ENCODE data around the gene SLC6A9. TPM values are rescaled to one million over a fixed set of nuclear protein-coding genes. Genes with fewer than 3 reads are reported as not detected.

Gene SLC6A9
- total RNA-seq, 4 donors from 2014 or later, result 0.16 to 0.63 (median 0.29) TPM; not detected in 1

DNA sequence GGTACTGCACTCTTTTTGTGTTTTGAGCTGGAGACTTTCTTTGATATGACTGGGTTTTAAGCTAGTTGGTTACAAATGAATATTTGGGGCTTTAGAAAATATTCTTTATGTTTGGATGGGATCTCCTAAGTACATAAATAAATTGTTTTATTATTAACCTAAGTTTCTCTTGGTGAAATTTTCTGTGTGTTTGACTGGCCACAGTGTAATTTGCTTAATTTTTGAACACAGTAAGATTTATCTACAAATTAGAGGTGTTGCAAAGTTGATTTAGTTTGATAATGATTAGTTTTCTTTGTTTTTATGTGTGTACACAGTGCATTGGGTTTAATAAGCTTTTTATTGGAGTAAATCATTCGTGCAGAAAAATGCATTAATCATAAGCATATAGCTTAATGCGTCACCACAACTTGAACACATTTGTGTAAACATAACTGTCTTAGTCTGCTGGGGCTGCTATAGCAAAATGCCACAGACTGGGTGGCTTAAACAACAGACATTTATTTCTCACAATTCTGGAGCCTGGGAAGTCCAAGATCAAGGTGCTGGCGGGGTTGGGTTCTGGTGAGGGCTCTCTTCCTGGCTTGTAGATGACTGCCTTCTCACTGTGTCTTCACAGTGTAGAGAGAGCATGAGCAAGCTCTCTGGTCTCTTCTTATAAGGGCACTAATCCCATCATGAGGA is 17.4 kb upstream of the SLC6A9 start:
- TF ChIP-seq, protein P1, sequence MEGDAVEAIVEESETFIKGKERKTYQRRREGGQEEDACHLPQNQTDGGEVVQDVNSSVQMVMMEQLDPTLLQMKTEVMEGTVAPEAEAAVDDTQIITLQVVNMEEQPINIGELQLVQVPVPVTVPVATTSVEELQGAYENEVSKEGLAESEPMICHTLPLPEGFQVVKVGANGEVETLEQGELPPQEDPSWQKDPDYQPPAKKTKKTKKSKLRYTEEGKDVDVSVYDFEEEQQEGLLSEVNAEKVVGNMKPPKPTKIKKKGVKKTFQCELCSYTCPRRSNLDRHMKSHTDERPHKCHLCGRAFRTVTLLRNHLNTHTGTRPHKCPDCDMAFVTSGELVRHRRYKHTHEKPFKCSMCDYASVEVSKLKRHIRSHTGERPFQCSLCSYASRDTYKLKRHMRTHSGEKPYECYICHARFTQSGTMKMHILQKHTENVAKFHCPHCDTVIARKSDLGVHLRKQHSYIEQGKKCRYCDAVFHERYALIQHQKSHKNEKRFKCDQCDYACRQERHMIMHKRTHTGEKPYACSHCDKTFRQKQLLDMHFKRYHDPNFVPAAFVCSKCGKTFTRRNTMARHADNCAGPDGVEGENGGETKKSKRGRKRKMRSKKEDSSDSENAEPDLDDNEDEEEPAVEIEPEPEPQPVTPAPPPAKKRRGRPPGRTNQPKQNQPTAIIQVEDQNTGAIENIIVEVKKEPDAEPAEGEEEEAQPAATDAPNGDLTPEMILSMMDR (IDR thresholded peaks at IDR 0.05 in 4 of 5, conservative IDR thresholded peaks at IDR 0.05 in 1 of 5), result no peak
- no peak for TF ChIP-seq POLR2A (IDR thresholded peaks at IDR 0.05)
- no peaks in the 10 kb centered on the region for H3K4me1 ChIP-seq
- in situ Hi-C loops (cut with MboI; ENCODE audit: low sequenced_read_pairs in 4 of 4), result loop anchor here (5.0 to 25.0 kb wide), 6 partner anchors 41 to 524 kb away; partner anchors contain the start of genes PTPRF (in 2 of the 4) and CCDC24 (in 1 of the 4)
- H3K27me3 ChIP-seq, result no peaks in the 10 kb centered on the region
- intact Hi-C loops (cut with DNase I; ENCODE audit: low total_unique reads), result no loop called here
- ATAC-seq (no peak), DNase-seq (no peak)
- no peak overlapping the region for H3K4me3 ChIP-seq
- H3K27ac ChIP-seq, result no peak overlapping the region
- no peaks in the 10 kb centered on the region for H3K9me3 ChIP-seq
- H3K36me3 ChIP-seq, result no peaks in the 10 kb centered on the region

DNA sequence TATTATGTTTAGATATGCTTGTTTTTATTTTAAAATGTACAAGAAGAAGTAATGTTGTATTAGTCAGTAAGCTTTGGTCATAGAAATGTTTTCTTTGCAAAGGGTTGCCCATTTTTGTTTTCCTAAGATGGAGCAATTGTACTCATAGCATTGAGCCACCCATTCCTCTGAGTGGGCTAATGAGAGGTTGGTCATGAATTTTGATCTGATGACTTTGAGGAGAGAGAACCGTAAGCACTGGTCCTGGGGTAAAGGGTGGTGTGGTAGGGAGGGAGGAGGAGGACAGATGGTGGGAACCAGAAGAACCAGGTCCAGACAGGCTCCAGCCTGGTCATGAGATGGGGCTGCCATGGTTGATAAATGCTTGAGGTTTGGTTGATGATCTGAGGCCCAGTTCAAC is 15.9 kb upstream of the SLC6A9 start:
- in situ Hi-C loops (cut with MboI; ENCODE audit: low sequenced_read_pairs in 4 of 4) (loop anchor here (5.0 to 25.0 kb wide), 6 partner anchors 40 to 522 kb away; partner anchors contain the start of genes PTPRF (in 2 of the 4) and CCDC24 (in 1 of the 4)), intact Hi-C loops (cut with DNase I; ENCODE audit: low total_unique reads) (loop anchor here (1.0 kb wide), 2 partner anchors 42 to 518 kb away; no protein-coding TSS in a partner anchor)
- H3K36me3 ChIP-seq, result no peaks in the 10 kb centered on the region
- no peaks in the 10 kb centered on the region for H3K9me3 ChIP-seq
- no peak overlapping the region for H3K27ac ChIP-seq
- no peak overlapping the region for H3K4me3 ChIP-seq
- ATAC-seq (no peak), DNase-seq (no peak)
- no peaks in the 10 kb centered on the region for H3K27me3 ChIP-seq
- no peak for TF ChIP-seq POLR2A (IDR thresholded peaks at IDR 0.05)
- TF ChIP-seq, protein P1 (IDR thresholded peaks at IDR 0.05 in 4 of 5, conservative IDR thresholded peaks at IDR 0.05 in 1 of 5), result no peak
- no peaks in the 10 kb centered on the region for H3K4me1 ChIP-seq

DNA sequence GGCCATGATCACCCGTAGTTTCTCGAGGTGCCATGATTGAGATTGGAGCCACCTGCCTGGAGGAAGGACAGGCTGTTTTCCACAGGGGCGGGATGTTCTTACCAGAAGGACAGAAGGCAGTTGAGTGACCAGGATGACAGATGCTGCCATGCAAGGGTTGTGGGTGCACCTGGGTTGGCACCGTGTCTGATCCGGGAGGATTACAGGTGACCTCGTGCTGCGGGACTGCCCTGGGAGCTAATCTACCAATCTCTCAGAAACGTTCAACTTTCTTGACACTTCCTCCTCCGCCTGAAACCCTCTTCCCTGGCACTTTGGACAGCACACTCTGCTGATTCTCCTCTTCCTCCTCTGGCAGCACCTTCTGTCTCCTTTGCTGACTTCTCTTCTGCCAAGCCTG is 13.8 kb upstream of the SLC6A9 start:
- TF ChIP-seq, protein P1 (IDR thresholded peaks at IDR 0.05 in 4 of 5, conservative IDR thresholded peaks at IDR 0.05 in 1 of 5), result no peak
- no peak for TF ChIP-seq POLR2A (IDR thresholded peaks at IDR 0.05)
- H3K27ac ChIP-seq, result no peak overlapping the region
- no peaks in the 10 kb centered on the region for H3K36me3 ChIP-seq
- no peaks in the 10 kb centered on the region for H3K27me3 ChIP-seq
- no peaks in the 10 kb centered on the region for H3K4me1 ChIP-seq
- intact Hi-C loops (cut with DNase I; ENCODE audit: low total_unique reads) (no loop called here), in situ Hi-C loops (cut with MboI; ENCODE audit: low sequenced_read_pairs in 4 of 4) (loop anchor here (5.0 to 25.0 kb wide), 6 partner anchors 38 to 520 kb away; partner anchors contain the start of genes PTPRF (in 2 of the 4) and CCDC24 (in 1 of the 4))
- H3K4me3 ChIP-seq, result no peak overlapping the region
- DNase-seq (no peak), ATAC-seq (no peak)
- no peaks in the 10 kb centered on the region for H3K9me3 ChIP-seq

DNA sequence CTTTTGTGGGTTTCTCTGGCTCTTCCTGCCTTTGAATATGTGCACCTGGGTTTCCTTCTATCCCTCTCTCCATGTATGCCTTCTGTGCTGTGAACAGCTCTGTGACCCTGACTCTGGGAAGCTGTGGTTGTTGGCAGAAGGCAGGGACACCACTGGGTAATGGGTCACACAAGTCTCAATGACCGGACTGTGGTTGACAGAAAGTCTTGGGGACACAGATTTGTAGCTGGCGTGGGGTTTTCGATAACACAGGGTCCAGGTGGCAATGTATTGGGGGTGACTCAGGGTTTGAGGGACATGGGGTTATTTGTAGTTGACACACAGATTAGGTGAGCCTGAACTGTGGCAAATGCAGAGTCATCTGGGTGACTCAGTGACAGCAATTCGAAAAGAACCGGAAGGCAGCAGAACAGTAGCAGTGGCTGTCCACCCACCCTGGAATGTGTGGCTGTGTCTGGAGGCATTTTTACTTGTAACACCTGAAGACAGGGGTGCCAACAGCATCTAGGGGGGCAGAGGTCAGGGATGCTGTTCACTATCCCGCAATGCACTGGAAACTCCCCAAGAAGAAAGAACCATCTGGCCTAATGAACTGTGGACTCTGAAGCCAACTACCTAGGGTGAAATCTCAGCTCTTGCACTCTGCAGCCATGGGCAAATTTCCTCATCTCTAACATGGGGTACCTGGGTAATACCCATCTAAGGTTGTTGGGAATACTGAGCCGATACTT is 13.0 kb upstream of the SLC6A9 start:
- DNase-seq, result no peak
- Histone ChIP-seq H3K4me3 (no peak overlapping the region), H3K27ac (no peak overlapping the region), H3K36me3 (no peaks in the 10 kb centered on the region), H3K27me3 (no peaks in the 10 kb centered on the region), H3K4me1 (no peaks in the 10 kb centered on the region), H3K9me3 (no peaks in the 10 kb centered on the region)
- no peak for ATAC-seq
- in situ Hi-C loops (cut with MboI; ENCODE audit: low sequenced_read_pairs in 4 of 4), result loop anchor here in 3 of 4 donors (5.0 to 25.0 kb wide), 5 partner anchors 37 to 519 kb away; partner anchors contain the start of genes PTPRF (in 2 of the 3) and CCDC24 (in 1 of the 3)
- intact Hi-C loops (cut with DNase I; ENCODE audit: low total_unique reads), result no loop called here
- TF ChIP-seq POLR2A (IDR thresholded peaks at IDR 0.05), result no peak
- TF ChIP-seq, protein P1 (IDR thresholded peaks at IDR 0.05 in 4 of 5, conservative IDR thresholded peaks at IDR 0.05 in 1 of 5), result no peak

Measured in gastrocnemius medialis (tissue), 4 donors.